Astrocyte (in vitro differentiated cells and primary cell): ENCODE data around the gene MUC5AC. TPM values are rescaled to one million over a fixed set of nuclear protein-coding genes. Genes with fewer than 3 reads are reported as not detected.

ENCODE experiments used
- DNase-seq: peaks from one replicate; pipeline ENCODE4 v3.0.0-alpha.2; 2010; ENCODE audit warnings: low read depth
- FAIRE-seq: peaks from 2 replicates; lab custom pipeline; 2011; peaks lifted over from hg19 to GRCh38; lab: Jason Lieb, UNC
- H2AFZ ChIP-seq: 2 replicates; pipeline ENCODE4 v1.6.0; 2012; ENCODE audit warnings: low read depth, low read length, inconsistent platforms
- H3K27ac ChIP-seq: 2 replicates; pipeline ENCODE4 v1.5.1; 2011; ENCODE audit warnings: low read depth, low read length, inconsistent platforms
- H3K27me3 ChIP-seq: 2 replicates; pipeline ENCODE4 v1.6.0; 2011; ENCODE audit warnings: low read length, inconsistent platforms; ENCODE audit not compliant: insufficient read depth
- H3K36me3 ChIP-seq: 2 replicates; pipeline ENCODE4 v1.5.1; 2011; ENCODE audit warnings: low read length, inconsistent platforms; ENCODE audit not compliant: insufficient read depth
- H3K4me1 ChIP-seq: 2 replicates; pipeline ENCODE4 v1.5.1; 2011; ENCODE audit warnings: low read length, inconsistent platforms; ENCODE audit not compliant: insufficient read depth
- H3K4me2 ChIP-seq: 2 replicates; pipeline ENCODE4 v1.6.0; 2012; ENCODE audit warnings: low read length, inconsistent platforms
- H3K4me3 ChIP-seq: 2 replicates; pipeline ENCODE4 v1.5.1; 2011; ENCODE audit warnings: low read depth, mild to moderate bottlenecking, low read length, inconsistent platforms; ENCODE audit not compliant: insufficient read depth
- H3K79me2 ChIP-seq: 2 replicates; pipeline ENCODE4 v1.6.0; 2012; ENCODE audit warnings: mild to moderate bottlenecking, low read length, inconsistent platforms; ENCODE audit not compliant: insufficient read depth
- H3K9ac ChIP-seq: 2 replicates; pipeline ENCODE4 v1.6.0; 2012; ENCODE audit warnings: mild to moderate bottlenecking, low read length, inconsistent platforms
- H3K9me3 ChIP-seq: 2 replicates; pipeline ENCODE4 v1.5.1; 2012; ENCODE audit warnings: low read depth, mild to moderate bottlenecking, low read length, inconsistent platforms; ENCODE audit not compliant: insufficient read depth
- H4K20me1 ChIP-seq: 2 replicates; pipeline ENCODE4 v1.6.0; 2012; ENCODE audit warnings: low read length, inconsistent platforms; ENCODE audit not compliant: insufficient read depth
- H3K27ac Mint-ChIP-seq: one replicate; pipeline ENCODE4 v1.8.0; 2021; ENCODE audit warnings: mild to moderate bottlenecking, mixed read lengths; ENCODE audit not compliant: unreplicated experiment
- H3K27me3 Mint-ChIP-seq: one replicate; pipeline ENCODE4 v1.8.0; 2021; ENCODE audit warnings: low read depth, mixed read lengths; ENCODE audit not compliant: unreplicated experiment
- H3K36me3 Mint-ChIP-seq: one replicate; pipeline ENCODE4 v1.8.0; 2021; ENCODE audit warnings: low read depth, mixed read lengths; ENCODE audit not compliant: unreplicated experiment
- H3K4me1 Mint-ChIP-seq: one replicate; pipeline ENCODE4 v1.8.0; 2021; ENCODE audit warnings: low read depth, mixed read lengths; ENCODE audit not compliant: unreplicated experiment
- H3K4me3 Mint-ChIP-seq: one replicate; pipeline ENCODE4 v1.8.0; 2021; ENCODE audit warnings: mild to moderate bottlenecking, moderate library complexity, mixed read lengths; ENCODE audit not compliant: unreplicated experiment
- H3K9me3 Mint-ChIP-seq: one replicate; pipeline ENCODE4 v1.8.0; 2021; ENCODE audit warnings: mild to moderate bottlenecking, mixed read lengths; ENCODE audit not compliant: unreplicated experiment
- EZH2 ChIP-seq: IDR thresholded peaks from 2 replicates; pipeline ENCODE4 v1.6.1; 2012; ENCODE audit warnings: mild to moderate bottlenecking, low read length, inconsistent platforms; ENCODE audit not compliant: insufficient read depth
- total RNA-seq: library from RNA; stranded (reverse); gene quantifications from 2 replicates; pipeline ENCODE4 v1.2.1, GENCODE V29; 2021
- TF ChIP-seq, protein P1 (sequence below): IDR thresholded peaks from 2 replicates; pipeline ENCODE4 v1.5.1; 2011; ENCODE audit warnings: low read depth, mild to moderate bottlenecking, inconsistent platforms, low read length, moderate library complexity; ENCODE audit not compliant: insufficient read depth

MUC5AC gene
- total RNA-seq, 1 donor from 2014 or later, result not detected

DNA sequence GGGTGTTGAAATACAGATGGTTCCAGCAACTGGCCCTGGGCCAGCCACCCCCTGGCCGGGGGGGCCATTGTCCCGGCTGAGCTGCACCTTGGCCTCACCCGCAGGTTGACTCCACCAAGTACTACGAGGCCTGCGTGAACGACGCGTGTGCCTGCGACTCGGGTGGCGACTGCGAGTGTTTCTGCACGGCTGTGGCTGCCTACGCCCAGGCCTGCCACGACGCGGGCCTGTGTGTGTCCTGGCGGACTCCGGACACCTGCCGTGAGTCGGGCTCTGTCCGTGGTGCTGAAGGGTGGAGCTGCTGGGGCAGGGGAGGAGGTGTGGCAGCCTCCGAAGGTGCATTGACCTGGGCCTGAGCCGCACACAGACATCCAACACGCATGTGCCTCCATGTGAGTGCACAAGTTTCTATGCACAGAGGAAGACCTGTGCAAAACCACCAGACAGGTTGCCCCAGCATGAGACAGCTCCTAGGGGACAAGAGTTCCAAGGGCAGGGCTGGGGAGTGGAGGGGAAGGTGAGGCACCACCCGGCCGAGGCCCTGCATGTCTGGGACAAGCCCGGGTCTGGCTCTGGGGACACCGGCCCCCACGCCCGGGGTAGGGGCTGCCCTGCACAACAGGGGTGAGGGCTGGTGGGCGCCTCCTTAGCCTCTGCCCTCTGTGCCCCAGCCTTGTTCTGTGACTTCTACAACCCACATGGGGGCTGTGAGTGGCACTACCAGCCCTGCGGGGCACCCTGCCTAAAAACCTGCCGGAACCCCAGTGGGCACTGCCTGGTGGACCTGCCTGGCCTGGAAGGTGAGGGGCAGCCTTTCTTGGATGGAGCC is 81.2 kb downstream of the MUC5AC start:
- Histone ChIP-seq H3K4me1 (no peaks in the 10 kb centered on the region), H3K9ac (no peak overlapping the region), H3K79me2 (no peaks in the 10 kb centered on the region), H3K9me3 (peaks cover 5% of the 10 kb centered on the region), H4K20me1 (no peaks in the 10 kb centered on the region), H3K4me2 (no peak overlapping the region), H3K27me3 (no peaks in the 10 kb centered on the region), H3K4me3 (no peak overlapping the region), H3K27ac (no peak overlapping the region), H3K36me3 (no peaks in the 10 kb centered on the region), H2AFZ (no peak overlapping the region)
- peaks cover 9% of the 10 kb centered on the region for H3K9me3 Mint-ChIP-seq
- TF ChIP-seq, protein P1, sequence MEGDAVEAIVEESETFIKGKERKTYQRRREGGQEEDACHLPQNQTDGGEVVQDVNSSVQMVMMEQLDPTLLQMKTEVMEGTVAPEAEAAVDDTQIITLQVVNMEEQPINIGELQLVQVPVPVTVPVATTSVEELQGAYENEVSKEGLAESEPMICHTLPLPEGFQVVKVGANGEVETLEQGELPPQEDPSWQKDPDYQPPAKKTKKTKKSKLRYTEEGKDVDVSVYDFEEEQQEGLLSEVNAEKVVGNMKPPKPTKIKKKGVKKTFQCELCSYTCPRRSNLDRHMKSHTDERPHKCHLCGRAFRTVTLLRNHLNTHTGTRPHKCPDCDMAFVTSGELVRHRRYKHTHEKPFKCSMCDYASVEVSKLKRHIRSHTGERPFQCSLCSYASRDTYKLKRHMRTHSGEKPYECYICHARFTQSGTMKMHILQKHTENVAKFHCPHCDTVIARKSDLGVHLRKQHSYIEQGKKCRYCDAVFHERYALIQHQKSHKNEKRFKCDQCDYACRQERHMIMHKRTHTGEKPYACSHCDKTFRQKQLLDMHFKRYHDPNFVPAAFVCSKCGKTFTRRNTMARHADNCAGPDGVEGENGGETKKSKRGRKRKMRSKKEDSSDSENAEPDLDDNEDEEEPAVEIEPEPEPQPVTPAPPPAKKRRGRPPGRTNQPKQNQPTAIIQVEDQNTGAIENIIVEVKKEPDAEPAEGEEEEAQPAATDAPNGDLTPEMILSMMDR, result no peak
- no peak for TF ChIP-seq EZH2
- peaks cover 4% of the 10 kb centered on the region for H3K36me3 Mint-ChIP-seq
- FAIRE-seq (no peak), DNase-seq (no peak)
- peaks cover 11% of the 10 kb centered on the region for H3K27me3 Mint-ChIP-seq
- H3K4me3 Mint-ChIP-seq, result no peak overlapping the region
- H3K27ac Mint-ChIP-seq, result no peak overlapping the region
- H3K4me1 Mint-ChIP-seq, result no peaks in the 10 kb centered on the region

- Mint-ChIP-seq H3K36me3 (peaks cover 4% of the 10 kb centered on the region), H3K27me3 (peaks cover 11% of the 10 kb centered on the region), H3K4me1 (no peaks in the 10 kb centered on the region), H3K9me3 (peaks cover 9% of the 10 kb centered on the region), H3K27ac (no peak overlapping the region), H3K4me3 (no peak overlapping the region)
- Histone ChIP-seq H3K4me3 (no peak overlapping the region), H3K9me3 (peaks cover 5% of the 10 kb centered on the region), H3K4me1 (no peaks in the 10 kb centered on the region), H3K9ac (no peak overlapping the region), H3K27me3 (no peaks in the 10 kb centered on the region), H3K36me3 (no peaks in the 10 kb centered on the region), H3K4me2 (no peak overlapping the region), H2AFZ (no peak overlapping the region), H3K79me2 (no peaks in the 10 kb centered on the region), H3K27ac (no peak overlapping the region), H4K20me1 (no peaks in the 10 kb centered on the region)
- FAIRE-seq, result no peak
- DNase-seq, result no peak
- no peak for TF ChIP-seq EZH2
- TF ChIP-seq, protein P1, result no peak
Measured at GRCh38 chr11:1239596-1240205, 81.9 kb downstream of the MUC5AC start.
